ENCODE measurements around the gene POLR2J. TPM values are rescaled to one million over a fixed set of nuclear protein-coding genes. Genes with fewer than 3 reads are reported as not detected.

POLR2J gene
- total RNA-seq, 4 donors from 2014 or later, result 15.4 to 26.6 (median 18.3) TPM

GRCh38 chr7:102431617-102432298 is 47.0 kb downstream of the POLR2J start:
- no peak for TF ChIP-seq CTCF (IDR thresholded peaks at IDR 0.05)
- DNase-seq (ENCODE audit: low spot score) (no peak), ATAC-seq (ENCODE audit: low FRiP score) (no peak)

- DNase-seq (ENCODE audit: low spot score) (no peak), ATAC-seq (ENCODE audit: low FRiP score) (no peak)
- TF ChIP-seq CTCF (IDR thresholded peaks at IDR 0.05), result no peak
Observed at GRCh38 chr7:102429141-102429899, 49.4 kb downstream of the POLR2J start.

GRCh38 chr7:102427019-102427405 is 51.7 kb downstream of the POLR2J start:
- TF ChIP-seq CTCF (IDR thresholded peaks at IDR 0.05), result no peak
- ATAC-seq (ENCODE audit: low FRiP score) (no peak), DNase-seq (ENCODE audit: low spot score) (no peak)

GRCh38 chr7:102426268-102427018 is 52.3 kb downstream of the POLR2J start:
- no peak for ATAC-seq (ENCODE audit: low FRiP score)
- no peak for TF ChIP-seq CTCF (IDR thresholded peaks at IDR 0.05)
- DNase-seq (ENCODE audit: low spot score), result no peak

GRCh38 chr7:102425639-102426267 is 53.0 kb downstream of the POLR2J start:
- DNase-seq (ENCODE audit: low spot score), result no peak
- no peak for TF ChIP-seq CTCF (IDR thresholded peaks at IDR 0.05)
- ATAC-seq (ENCODE audit: low FRiP score), result peak; percentile 23

GRCh38 chr7:102424787-102425218 is 53.9 kb downstream of the POLR2J start:
- no peak for ATAC-seq (ENCODE audit: low FRiP score)
- DNase-seq (ENCODE audit: low spot score), result no peak
- no peak for TF ChIP-seq CTCF (IDR thresholded peaks at IDR 0.05)

All from omental fat pad (tissue), 4 donors.